GM04504 (cell line): Measurements from ENCODE around the gene KCNJ3.

Experiments
- DNase-seq: peaks from one replicate; pipeline ENCODE4 v3.0.0-alpha.2; 2012; ENCODE audit warnings: low read depth

The KCNJ3 gene

GRCh38 chr2:154707994-154708575 is 9.6 kb downstream of the KCNJ3 start:
- DNase-seq = no peak

- no peak for DNase-seq
These were observed 10.7 kb downstream of the KCNJ3 start for GRCh38 chr2:154709215-154709614.

GRCh38 chr2:154710078-154710477 is 11.6 kb downstream of the KCNJ3 start:
- no peak for DNase-seq

- DNase-seq = no peak
These were observed 12.2 kb downstream of the KCNJ3 start for GRCh38 chr2:154710685-154711084.

- DNase-seq = no peak
These were observed 15.2 kb downstream of the KCNJ3 start for GRCh38 chr2:154713675-154714074.

- DNase-seq = no peak
These were observed 22.2 kb downstream of the KCNJ3 start for GRCh38 chr2:154720651-154721050.

- no peak for DNase-seq
These were observed 25.8 kb downstream of the KCNJ3 start for GRCh38 chr2:154724194-154724797.

- DNase-seq = no peak
These were observed 41.9 kb downstream of the KCNJ3 start for GRCh38 chr2:154740361-154740760.

GRCh38 chr2:154758871-154759270 is 60.4 kb downstream of the KCNJ3 start:
- DNase-seq = no peak

GRCh38 chr2:154762638-154763037 is 64.1 kb downstream of the KCNJ3 start:
- DNase-seq = no peak

GRCh38 chr2:154771664-154772284 is 73.3 kb downstream of the KCNJ3 start:
- no peak for DNase-seq

- DNase-seq = no peak
These were observed 78.3 kb downstream of the KCNJ3 start for GRCh38 chr2:154776825-154777224.

- DNase-seq = no peak
These were observed 95.9 kb downstream of the KCNJ3 start for GRCh38 chr2:154794406-154794805.

- no peak for DNase-seq
These were observed 97.2 kb downstream of the KCNJ3 start for GRCh38 chr2:154795651-154796050.

GRCh38 chr2:154804451-154804850 is 106.0 kb downstream of the KCNJ3 start:
- DNase-seq = no peak

GRCh38 chr2:154813636-154814035 is 115.1 kb downstream of the KCNJ3 start:
- no peak for DNase-seq

- DNase-seq = no peak
These were observed 116.4 kb downstream of the KCNJ3 start for GRCh38 chr2:154814856-154815255.

GRCh38 chr2:154825358-154825757 is 126.9 kb downstream of the KCNJ3 start:
- DNase-seq = no peak

- DNase-seq = no peak
These were observed 128.3 kb downstream of the KCNJ3 start for GRCh38 chr2:154826827-154827226.

GRCh38 chr2:154827286-154827685 is 128.8 kb downstream of the KCNJ3 start:
- DNase-seq = no peak

GRCh38 chr2:154832711-154833110 is 134.2 kb downstream of the KCNJ3 start:
- DNase-seq = no peak

- DNase-seq = no peak
These were observed 138.1 kb downstream of the KCNJ3 start for GRCh38 chr2:154836632-154837031.

GRCh38 chr2:154837035-154837434 is 138.5 kb downstream of the KCNJ3 start:
- DNase-seq = no peak

- no peak for DNase-seq
These were observed 146.0 kb downstream of the KCNJ3 start for GRCh38 chr2:154844513-154844912.
